Activated T-cell treated with anti-CD3 and anti-CD28 coated beads for 48 hours (primary cell): ENCODE results near the gene E4F1.

ENCODE experiments used
- DNase-seq: peaks from one replicate; pipeline ENCODE4 v3.0.0-alpha.2; 2020; ENCODE audit warnings: low read depth

The E4F1 gene

DNA sequence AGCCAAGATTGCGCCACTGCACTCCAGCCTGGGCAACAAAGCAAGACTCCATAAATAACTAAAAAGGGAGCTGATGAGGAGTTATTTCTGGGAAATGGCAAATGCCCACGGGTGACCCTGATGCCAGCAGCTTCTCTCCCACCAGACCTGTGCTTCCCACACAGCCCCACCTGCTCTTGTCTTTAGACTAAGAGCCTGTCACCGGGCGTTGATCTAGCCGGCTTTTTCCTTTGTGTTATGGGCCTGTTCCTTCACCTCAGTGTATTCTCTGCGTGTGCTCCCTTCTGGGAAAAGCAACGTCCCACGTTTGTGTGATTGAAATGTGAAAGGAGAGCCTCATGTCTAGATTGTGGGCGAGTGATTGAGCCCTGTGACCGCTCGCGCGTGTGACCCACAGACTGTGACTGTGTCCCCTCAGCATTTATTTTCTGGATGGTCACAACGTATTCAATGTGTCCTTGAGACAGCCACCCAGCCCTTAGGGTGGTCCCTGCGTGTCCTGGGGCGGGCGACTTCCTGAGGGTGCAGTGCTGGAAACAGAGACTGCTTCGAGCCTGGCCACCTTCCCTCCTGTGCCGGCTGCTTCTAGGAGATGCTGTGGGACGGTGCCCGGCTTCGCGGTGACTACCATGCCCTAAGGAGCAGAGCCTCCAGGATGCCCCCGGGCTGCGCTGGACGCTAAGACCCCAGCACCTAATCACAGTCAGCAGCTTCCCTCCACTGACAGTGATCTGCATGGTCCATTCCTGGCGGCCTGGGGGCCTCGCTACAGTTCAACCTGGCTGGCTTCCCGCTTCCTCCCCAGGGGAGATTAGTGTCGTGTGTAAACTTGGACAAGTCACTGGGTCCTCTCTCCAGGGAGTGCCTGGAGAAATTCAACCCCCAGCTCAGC is 52.3 kb downstream of the E4F1 start:
- DNase-seq = no peak

DNA sequence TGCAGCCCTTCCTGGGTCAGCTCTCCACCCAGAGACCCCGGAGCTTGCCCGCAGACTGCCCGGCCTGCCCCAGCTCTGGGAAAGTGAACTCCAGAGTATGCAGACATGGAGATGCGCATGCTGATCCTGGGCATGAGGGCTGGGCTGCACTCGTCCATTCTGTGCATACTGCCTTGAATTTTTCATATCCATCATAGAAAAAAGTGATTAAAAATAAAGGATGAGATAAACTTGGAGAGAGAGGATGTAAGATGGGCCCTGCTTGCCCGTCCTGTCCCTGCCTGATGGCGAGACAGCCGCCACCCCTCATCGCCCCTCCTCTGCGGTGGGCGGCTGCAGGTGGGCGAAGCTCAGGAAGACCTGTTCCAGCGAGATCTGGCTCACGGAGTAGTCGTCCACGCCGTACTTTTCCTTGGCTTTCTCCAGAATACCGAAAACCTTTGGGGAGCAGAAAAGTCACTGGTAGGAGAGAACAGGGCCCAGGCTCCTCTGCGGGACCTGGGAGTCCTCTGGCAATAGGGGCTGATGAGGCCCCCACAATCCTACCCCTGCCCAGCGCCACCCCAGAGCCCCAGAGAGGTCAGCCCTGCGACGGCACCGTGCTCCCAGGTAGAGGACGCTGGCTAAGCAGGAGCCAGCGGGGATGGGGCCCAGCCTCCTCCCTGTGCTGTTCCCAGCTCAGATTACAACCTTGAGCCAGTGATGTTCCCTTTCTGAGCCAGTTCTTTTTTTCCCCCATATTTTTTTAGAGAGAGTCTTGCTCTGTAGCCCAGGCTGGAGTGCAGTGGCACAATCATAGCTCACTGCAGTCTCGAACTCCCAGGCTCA is 53.2 kb downstream of the E4F1 start:
- DNase-seq = no peak

DNA sequence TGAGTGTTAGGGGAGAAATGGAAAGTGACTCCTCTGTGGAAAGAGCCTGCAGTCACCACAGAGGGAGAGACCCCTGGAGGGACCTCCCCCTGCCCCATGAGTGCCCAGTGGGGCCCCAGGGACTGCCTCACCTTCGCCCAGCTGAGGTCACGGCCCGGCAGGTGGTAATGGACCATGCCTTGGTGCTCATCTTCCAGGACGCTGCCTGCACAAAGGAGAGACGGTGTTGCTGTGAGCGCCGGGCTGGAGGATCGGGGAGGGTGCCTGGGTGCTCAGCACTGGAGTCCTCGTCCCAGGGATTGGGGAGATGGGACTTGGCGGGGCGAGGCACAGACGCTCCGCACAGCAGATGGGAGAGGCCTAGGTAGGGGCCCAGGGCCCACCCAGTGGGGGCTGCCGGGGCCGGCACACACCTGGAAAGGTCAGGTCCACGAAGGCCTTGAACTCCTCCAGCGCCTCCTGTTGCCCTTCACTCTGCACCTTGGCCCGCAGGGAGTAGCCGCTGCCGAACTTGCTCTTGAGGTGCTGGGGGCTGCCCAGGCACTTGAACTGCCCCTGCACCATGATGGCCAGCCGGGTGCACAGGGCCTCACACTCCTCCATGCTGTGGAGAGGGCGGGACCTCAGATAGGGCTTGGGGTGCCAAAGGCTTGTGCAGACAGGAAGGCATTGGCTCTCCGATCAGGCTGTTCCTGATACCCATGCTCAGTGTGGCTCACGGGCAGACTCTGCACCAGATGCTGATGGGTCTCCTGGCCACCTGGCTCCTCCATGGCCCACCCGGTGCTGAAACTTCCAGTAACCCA is 54.3 kb downstream of the E4F1 start:
- no peak for DNase-seq

DNA sequence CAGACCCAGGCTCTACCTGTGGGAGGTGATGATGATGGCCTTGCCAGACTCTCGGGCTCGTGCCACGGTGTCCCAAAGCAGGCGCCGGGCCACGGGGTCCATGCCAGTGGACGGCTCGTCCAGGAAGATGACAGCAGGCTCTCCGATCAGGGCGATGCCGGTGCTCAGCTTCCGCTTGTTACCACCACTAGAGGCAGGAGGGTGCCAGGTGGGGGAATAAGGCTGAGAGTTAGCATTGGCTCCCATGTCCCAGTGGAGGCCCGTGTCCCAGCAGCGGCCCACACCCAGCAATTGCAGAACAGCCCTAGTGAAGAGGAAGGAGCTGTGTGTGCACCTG is 54.8 kb downstream of the E4F1 start:
- no peak for DNase-seq

DNA sequence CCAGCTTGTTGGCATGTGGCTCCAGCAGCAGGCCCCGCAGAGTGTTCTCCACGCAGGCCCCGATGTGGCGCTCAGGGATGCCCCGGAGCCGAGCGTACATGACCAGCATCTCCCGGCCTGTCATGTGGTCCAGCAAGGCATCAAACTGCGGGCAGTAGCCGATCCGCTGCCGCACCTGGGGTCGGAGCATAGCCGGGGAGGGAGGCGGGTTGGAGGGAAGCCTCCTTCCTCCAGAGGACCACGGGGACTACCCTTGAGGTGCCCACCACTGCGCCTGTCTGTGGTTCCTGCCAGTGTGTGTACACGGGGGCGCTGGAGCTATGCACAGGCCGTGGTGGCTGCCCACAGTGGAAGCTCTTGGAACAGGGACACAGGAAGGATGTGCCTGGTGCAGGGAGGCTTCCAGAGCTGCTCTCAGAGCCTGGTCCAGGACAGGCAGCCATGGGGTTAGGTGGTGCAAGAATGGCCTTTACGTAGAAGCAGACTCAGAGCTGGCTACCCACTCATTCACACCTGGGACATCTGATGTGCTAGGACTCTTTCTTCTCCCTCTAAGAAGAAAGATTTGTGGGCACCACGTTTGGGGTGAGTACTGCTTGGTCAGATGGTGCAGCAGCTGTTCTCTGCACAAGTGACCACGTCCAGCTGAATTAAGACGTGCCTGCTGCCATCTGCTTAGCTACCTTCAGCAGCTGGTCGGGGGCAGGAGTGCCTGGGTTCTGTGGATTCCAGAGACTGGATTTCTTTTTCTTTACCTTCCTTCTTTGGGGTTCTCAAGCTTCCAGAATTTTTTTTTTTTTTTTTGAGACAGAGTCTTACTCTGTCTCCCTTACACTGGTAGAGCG is 55.8 kb downstream of the E4F1 start:
- DNase-seq = no peak

DNA sequence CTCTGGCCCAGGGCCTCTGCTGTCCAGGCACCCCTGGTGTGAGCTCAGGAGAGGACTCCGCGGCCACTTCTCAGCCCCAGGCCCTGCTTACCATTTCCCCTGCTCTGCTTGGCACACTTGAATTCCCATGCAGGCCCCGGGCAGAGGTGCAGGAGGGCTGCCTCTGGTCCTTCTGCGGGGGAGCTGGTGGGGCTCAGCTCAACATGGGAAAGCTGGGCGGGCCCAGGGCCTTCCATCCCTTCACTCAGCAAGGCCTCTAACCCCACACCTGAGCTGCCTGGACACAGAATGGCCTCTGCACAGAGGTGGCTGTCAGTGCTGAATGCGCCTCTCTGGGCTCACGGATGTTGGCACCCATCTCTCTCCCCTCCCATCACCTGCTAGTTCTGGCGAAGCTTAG is 57.1 kb downstream of the E4F1 start:
- DNase-seq = no peak

DNA sequence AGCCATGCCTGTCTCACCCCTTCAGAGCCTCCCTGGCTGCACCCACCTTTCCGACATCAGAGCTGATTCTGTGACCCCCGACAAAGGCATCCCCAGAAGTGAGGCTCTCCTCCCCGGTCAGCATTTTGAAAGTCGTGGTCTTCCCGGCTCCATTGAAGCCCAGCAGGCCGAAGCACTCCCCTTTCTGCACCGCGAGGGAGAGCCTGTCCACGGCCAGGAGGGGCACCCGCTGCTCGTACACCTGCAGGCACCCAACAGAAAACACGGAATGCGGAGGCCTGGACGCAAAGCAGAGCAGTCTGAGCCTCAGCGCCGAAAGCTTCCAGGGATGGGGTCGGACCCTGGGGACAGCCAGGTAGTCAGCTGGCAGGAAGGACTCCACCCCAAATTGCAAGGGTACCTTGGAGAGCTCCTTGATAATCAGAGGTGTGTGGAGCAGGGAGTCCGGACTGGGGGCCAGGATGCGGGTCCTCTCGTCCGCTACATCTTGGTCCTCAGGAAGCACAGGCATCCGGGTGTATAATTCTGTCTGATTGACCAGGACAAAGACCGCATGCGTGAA is 57.7 kb downstream of the E4F1 start:
- no peak for DNase-seq

DNA sequence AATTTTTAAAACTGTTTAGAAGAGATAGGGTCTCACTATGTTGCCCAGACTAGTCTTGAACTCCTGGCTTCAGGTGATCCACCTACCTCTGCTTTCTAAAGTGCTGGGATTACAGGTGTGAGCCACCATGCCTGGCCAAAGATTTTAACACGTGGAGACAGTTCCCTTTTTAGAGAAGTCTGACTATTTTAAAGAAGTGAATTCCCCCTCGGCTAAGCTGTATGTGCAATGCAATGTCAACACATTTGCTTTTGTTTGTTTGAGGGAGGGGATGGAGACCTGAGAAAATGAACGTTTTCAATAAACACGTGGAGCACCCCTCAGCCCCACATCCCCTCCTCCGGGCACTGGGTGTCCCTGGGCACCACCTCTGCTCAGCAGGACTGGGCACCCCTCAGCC is 58.9 kb downstream of the E4F1 start:
- no peak for DNase-seq

DNA sequence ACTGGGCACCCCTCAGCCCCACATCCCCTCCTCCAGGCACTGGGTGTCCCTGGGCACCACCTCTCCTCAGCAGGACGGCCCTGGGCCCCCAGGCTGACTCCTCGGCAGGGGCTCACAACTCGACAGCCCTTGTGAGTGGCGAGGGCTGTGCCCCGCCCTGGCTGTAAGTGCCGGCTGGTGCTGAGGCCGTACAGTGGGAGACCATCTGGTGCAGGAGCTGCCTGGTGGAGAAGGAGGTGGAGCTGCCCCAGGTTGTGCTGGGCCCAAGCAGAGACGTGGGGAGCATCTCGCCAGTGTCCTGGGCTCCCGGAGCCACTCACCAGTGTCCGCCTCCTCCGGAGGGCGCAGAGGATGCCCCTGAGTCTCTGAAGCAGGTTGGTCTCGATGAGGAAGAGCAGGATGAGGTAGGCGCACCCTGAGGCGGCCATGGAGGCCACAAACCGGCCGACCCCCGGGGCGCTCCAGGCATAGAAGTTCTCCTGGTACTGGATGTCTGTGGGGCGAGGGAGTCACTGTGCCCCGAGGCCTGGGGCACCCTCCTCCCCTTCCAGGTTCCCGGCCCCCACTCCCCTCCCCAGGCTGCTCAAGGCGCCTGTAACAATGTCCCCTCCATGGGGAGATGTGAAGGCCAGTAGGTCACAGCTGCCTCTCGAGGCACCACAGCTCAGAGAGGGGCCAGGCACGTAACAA is 59.6 kb downstream of the E4F1 start:
- no peak for DNase-seq

DNA sequence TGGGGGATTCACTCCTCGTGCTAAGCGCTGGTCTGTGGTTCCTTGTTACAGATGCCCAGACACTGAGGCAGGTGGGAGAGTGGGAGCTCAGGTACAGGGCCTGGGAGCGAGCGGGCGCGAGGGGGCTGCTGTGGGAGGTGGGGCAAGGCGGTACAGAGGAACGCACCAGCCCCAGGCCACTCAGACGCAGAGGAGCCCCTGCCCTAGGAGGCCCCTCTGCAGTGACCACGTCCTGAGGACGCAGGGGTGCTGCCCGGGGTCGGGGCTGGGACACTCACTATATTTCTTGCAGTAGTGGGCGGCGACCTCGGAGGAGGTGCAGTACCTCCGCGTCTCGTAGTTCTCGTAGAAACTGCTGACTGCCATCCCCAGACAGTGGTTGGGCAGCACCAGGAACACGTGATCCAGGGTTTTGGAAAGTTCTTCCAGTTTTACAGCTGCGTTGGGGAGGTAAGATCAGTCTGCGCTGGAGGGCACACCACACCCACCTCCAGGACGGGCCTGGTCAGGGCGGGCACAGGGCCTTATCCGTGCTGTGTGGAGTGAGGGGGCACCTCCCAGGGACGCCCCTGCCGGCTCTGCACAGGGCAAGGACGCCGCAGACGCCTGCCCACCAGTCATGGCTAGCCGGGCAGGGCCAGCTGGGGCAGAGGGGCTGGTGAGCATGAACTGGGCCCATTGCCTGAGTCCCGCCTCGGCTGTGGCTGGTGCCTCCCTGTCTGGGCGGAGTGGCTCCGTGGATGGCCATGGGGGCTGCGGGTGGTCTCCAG is 60.8 kb downstream of the E4F1 start:
- DNase-seq = no peak

DNA sequence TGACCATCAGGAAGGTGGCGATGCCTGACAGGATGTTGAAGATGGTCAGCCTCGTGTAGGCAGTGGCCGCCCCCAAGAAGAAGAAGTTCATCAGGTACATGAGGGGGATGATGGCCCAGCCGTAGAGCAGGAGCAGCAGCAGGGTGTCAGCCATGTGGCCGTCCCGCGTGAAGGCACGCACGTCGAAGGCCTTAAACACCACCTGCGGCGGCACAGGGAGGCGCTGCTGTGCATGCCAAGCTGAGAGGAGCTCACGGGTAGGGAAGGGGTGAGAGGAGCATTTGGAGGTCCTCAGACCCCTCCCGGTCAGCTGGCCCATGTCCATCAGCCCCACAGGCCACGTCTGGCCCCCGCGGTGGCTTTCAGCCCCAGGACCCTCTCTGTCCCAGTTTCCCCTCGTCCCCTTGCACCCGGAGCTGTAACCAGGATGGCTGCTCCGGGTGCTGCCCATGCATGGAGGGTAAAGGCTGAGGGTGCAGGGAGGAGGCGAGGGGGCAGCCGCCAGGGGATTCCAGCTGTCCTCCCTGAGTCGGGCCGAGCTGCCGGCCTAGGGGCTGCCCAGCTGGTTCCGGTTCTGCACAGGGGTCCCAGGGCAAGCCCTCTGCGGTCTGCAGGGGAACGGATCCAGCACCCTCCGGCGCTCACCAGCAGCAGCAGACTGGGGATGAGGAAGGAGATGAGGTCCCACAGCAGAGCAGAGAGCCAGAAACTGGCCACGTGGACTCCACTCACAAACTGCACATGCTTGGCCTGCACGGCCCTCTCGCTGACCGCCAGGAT is 61.6 kb downstream of the E4F1 start:
- DNase-seq = no peak
